HT1080 (cell line): Measurements from ENCODE around the gene ESM1. TPM values are rescaled to one million over a fixed set of nuclear protein-coding genes. Genes with fewer than 3 reads are reported as not detected.
"Not testable (repeated sequence)": the region's sequence is repeated elsewhere in the genome, so short reads cannot be mapped to it uniquely, and the experiment has no call there.

ENCODE experiments used
- DNase-seq: peaks from one replicate; pipeline ENCODE4 v3.0.0-alpha.2; 2015; ENCODE audit warnings: low read depth
- polyA plus RNA-seq, 2 experiments: library from polyadenylated mRNA; depleted of rRNA; stranded (reverse); fragments of >200 nt; gene quantifications; 2 replicates each; pipeline ENCODE4 v1.2.3, GENCODE V29; 2015
- total RNA-seq: library from RNA; depleted of rRNA; stranded (reverse); fragments of >200 nt; shearing (Covaris generic); gene quantifications from 2 replicates; pipeline ENCODE4 v1.2.3, GENCODE V29; 2014; rRNA removed

The ESM1 gene
- total RNA-seq: 27.1 and 27.7 TPM in 2 replicates
- 82.8 and 85.5 TPM in 2 replicates for polyA plus RNA-seq (2015; cell fraction: cytosol; rRNA removed)
- 61.3 and 74.3 TPM in 2 replicates for polyA plus RNA-seq (2015; cell fraction: nucleus; rRNA removed)

DNA sequence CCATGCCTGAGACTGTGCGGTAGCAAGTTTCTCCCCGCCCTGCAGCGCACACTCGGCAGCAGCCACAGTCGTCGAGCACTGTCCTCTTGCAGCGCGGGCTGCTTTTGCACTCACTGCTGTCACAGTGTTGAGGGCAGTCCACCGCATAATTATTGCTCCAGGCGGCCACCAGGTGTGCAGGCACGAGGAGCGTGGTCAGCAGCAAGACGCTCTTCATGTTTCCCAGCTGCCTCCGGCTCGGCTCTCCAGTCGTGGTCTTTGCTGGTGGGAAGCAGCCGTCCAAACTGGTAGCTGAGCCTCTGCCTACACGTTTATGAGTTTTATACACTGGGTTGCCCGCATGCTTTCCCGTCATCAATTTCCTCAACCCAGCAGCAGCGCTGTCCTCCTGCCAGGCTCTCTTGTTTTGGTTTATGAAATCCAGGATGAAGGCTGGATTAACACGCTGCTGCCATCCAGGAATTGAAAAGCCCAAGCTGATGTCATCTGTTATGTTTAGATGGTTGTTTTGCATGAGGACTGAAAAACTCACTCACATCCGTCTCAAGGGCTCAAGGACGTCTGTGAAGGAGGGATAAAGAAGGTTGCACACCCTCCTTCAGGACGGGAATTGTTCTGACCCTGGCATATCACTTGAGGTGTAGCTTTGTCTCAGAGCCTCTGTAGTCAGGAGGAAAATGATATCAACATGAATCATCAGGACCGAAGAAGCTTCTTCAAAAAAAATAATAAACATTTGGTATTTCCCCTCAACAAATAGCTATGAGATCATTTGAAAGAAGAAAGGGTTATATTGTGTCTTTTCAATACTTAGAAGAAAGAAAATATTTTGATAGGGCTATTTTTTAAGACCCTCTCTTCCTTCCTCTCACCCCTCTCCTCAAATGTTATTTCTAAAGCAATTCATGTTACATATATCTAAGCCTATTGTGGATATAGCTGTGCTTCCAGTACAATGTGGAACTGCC lies at the start of gene ESM1:
TSS of gene ESM1 (minus strand) at position 293 of the 968 bp plus-strand sequence. CDS start at position 217, 76 bp downstream.
- DNase-seq: peak; percentile 95

DNA sequence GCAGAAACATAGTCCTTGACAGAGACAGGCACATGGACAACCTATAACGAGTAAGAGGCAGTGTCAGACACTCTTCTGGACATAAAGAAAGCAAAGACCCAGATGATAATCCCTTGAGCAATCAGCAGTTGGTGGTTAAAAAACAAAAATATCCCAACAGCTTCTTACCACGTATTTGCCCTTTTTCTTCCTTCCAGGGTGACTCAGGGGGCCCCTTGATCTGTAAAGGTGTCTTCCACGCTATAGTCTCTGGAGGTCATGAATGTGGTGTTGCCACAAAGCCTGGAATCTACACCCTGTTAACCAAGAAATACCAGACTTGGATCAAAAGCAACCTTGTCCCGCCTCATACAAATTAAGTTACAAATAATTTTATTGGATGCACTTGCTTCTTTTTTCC lies 48.2 kb upstream of the ESM1 start:
- peak; percentile 42 for DNase-seq

DNA sequence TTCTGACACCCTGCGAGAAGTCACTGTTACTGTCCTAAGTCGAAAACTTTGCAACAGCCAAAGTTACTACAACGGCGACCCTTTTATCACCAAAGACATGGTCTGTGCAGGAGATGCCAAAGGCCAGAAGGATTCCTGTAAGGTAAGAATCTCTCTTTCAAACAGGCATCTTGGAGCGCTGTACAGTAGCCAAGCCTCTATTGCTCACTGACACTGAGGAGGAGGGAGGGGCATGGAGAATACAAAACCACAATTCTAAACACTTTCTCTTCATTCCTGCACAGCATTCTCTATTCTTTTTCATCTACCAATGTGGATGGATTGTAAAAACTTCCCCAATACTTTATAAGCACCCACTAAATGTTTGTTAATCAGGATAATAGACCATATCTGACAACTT lies 46.1 kb upstream of the ESM1 start:
- no peak for DNase-seq

DNA sequence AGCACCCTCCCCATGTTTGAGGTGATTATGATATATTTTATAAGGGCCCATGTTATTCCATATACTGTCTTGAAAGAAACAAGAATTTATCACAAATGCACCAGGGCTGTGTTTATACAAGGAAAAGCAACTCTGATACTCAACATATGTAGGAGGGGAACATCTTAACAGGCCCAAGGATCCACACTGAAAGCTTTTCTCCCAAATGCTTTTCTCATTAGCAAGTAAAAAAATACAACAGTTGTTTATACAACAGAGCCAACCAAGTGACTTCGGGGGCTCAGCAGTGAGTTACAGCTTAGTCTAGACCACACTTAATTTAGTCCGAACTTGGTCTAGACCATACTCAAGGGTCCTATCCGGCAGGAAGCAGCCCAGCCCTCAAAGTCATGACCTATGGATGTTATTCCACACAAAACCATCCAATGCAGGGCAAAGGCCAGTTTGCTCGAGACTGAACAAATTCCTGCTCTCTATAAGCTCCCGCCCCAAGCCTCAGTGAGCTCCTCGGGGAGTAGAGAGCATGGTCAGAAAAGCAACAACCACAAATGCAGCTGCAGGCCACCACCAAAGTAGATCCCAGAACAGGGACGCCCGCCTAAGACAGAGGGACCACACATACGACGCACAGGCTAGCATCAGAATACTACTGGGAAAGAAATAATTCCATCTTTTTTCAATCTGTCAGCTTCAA lies 45.4 kb upstream of the ESM1 start:
- no peak for DNase-seq

- DNase-seq: no peak
Measured at GRCh38 chr5:55030220-55030619, 44.8 kb upstream of the ESM1 start.

DNA sequence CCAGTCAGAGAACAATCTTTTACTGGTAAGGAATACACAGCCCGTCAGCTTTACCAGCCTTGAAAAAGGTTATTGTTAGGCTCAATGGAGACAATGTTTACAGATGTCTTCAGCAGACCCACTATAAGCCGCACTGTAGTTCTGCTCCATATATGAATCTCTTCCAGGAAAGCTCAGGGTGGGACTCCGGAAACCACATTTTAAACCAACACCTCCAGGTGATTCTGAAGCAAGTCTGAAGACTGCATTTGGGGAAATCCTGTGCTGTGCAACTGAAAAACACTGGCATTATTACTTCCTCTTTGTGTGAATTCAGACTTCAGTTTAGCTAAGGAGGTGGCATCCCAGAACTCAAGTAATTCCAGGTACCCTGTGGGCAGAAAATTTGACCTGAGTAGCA lies 42.2 kb upstream of the ESM1 start:
- no peak for DNase-seq

DNA sequence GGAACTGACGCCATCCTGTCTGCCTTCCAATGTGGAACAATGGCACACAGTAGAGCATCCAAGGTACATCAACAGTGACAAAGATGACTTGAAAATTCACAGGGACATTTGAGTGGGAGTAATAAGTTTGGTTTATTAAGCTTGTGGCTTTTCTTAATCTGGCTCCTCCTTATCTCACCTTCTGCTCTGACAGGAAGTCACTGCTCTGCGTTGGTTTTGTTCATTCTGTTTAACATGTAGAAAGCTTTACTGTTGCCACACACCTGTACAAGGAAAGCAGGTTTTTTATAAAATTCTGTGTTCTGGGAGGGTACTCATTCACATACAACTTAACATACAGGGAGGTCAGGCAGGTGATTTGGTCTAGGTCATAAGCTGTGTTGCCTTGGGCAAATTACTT lies 37.1 kb upstream of the ESM1 start:
- DNase-seq: no peak

DNA sequence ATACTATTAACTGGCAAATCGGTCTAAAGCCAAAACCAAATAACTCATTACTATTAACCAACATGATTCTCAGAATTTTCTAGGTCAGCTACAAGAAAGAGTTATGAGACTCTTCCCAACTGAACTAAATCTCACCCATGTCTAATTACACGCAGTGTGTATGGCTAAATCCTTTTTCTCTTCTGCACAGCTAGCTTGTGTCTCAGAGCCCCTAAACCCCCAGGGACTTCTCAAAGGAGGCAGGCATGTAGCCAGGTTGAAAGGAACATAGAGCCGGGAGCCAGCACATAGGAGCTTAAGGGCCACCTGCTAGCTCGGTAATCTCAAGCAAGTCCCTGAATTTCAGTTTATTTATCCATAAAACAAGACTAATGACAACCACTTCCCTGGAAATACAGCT lies 36.4 kb upstream of the ESM1 start:
- DNase-seq: no peak

- DNase-seq: no peak
Measured at GRCh38 chr5:55021410-55021809, 36.0 kb upstream of the ESM1 start.

GRCh38 chr5:55010149-55010548 lies 24.8 kb upstream of the ESM1 start:
- not testable (repeated sequence) for DNase-seq

DNA sequence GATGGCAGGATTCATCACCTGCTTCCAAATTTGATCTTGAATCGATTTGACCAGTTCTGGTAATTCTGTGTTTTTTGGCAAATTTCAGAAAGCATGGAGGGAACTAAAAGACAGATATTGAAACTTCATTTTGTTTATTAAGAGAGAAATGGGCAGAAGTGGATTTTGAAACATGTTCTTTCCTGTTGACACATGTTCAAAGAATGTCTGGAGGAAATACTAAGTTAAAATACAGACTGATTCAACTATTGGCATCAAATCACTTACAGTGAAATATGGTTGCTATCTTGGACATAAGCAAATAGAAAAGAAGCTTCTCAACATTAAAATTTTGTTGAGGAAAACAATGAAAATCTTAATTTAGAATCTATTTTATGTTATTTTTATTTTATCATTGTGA lies 19.3 kb upstream of the ESM1 start:
- peak; percentile 60 for DNase-seq

DNA sequence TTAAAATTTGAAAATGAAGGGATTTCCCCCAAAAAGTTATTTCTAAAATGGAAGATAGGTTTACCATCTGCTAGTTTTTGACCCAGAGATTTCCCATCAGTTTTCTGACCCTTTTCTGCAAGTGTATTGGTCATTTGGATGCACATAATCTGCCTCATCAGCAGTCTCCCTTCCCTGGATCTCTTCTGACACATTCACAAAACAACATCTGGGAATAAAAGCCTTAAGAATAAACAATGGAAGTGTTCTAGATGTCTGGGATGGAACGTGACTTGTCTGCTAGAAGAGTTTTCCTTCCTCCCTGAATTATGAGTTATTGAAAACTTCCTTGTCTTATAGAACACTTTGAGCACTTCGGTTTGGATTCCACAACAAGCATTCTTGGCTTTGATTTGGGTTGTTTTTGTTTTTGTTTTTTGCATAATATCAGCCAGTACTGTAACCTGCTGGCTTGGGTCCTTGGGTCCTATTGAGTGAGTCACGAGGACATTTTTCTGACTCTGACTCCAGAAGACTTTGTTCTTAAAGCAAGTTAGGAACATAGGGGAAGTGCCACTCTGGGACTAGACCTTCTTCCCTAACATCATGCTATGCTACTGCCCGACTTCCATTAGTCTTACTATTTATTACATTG lies 18.2 kb upstream of the ESM1 start:
- no peak for DNase-seq

DNA sequence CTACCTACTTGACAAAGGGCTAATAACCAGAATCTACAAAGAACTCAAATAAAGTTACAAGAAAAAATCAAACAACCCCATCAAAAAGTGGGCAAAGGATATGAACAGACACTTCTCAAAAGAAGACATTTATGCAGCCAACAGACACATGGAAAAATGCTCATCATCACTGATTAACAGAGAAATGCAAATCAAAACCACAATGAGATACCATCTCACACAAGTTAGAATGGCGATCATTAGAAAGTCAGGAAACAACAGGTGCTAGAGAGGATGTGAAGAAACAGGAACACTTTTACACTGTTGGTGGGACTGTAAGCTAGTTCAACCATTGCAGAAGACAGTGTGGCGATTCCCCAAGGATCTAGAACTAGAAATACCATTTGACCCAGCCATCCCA lies 16.8 kb upstream of the ESM1 start:
- DNase-seq: not testable (repeated sequence)

GRCh38 chr5:54997081-54997480 lies 11.7 kb upstream of the ESM1 start:
- no peak for DNase-seq

DNA sequence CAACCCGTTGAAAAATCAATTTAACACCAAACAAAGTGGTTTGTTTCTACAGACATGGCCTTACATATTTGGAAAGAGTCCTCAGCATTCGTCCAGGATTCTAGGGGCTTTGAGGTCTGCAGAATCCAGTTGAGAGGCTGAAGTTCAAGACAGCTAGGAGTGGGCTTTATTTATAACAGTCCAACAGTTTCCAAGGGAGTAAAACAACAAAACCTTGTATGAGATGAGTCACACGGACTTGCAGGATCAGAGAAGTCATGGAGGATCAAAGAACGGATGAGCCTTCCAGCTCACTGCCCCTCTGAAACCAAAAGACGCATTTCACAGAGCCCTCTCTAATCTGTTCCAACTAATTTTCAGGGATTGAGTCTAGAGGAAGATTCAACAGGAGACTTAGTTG lies 11.1 kb upstream of the ESM1 start:
- DNase-seq: peak; percentile 74

DNA sequence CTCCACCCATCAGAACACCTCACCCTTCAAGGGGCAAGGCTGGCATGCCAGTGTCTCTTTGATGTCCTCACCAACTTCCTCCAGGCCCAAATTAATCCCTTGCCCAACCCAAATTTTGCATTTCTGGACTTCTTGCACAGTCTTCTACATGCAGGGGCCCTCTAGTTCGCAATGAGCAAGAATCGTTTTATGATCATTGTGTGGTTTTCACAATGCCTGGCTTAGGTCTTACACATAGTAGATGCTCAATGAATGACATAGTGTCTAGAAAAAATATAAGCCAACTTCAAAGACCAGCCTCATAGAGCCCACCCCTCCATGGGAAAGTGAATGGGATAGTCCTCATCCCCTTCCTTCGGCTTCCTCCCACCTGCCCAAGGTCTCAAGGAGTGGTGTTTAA lies 9.8 kb upstream of the ESM1 start:
- no peak for DNase-seq

- no peak for DNase-seq
Measured at GRCh38 chr5:54994628-54995027, 9.2 kb upstream of the ESM1 start.

- DNase-seq: peak; percentile 36
Measured at GRCh38 chr5:54993318-54993717, 7.9 kb upstream of the ESM1 start.

- no peak for DNase-seq
Measured at GRCh38 chr5:54991416-54991815, 6.0 kb upstream of the ESM1 start.

DNA sequence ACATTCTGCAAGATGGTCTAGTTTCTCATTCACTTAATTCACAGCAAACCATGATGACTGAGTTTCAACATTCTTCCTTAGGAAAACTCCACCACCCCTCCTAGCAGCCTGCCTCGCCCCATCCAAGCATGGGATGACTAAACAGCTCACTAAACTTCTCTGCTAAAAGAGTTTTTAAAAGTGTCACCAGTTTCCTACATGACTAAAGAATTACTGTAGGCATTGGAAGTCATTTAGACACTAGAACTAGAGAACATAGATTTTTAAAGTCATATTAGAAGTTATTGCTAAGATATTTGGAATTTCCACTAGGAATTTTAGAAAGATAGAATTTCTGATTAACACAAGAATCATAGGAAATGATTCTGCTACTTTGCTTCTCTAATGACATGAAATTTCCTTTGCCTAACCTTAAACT lies 5.5 kb upstream of the ESM1 start:
- peak; percentile 80 for DNase-seq

DNA sequence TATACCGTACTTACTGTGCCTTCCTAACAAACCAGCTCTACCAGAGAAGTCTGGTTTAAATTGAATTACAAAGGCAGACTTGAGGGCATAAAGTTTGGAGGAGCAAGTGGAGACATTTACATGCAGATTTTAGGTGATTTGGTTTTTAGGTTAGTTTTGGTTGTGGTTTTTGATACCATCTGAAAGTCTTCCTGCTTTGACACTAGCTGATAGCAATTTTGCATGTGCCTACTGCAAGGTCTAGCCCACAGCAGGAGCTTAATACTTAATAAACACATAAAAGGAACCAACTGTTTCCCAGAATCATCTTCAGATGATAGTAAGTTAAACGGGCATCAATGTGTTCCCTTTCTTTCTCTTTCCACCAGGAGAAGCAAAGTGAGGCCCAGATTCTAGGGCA lies 3.4 kb upstream of the ESM1 start:
- no peak for DNase-seq

DNA sequence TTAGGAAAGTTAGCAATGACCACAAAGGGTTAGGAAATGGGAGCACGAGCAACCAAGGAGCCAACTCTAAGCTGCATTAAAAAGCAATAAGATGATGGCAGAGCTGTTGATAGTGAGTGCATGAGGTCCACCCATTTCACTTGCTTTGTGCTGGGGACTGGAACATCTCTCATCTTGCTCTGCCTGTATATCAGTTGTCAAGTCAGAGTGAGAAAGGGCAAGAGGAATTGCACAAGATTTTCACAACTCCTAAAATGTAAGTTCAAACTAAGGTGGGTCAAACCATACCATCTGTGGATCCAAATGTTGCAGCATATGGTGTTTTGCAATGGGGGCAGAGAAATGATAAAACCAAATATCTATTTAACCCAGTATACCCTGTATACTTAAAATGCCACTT lies 2.8 kb upstream of the ESM1 start:
- DNase-seq: no peak
